ENCODE measurements around the gene F13A1. TPM values are rescaled to one million over a fixed set of nuclear protein-coding genes. Genes with fewer than 3 reads are reported as not detected.

The F13A1 gene
- polyA plus RNA-seq, 1 donor (not counting 4 experiments of a cell fraction or from before 2014, with no cell fraction given) = not detected

DNA sequence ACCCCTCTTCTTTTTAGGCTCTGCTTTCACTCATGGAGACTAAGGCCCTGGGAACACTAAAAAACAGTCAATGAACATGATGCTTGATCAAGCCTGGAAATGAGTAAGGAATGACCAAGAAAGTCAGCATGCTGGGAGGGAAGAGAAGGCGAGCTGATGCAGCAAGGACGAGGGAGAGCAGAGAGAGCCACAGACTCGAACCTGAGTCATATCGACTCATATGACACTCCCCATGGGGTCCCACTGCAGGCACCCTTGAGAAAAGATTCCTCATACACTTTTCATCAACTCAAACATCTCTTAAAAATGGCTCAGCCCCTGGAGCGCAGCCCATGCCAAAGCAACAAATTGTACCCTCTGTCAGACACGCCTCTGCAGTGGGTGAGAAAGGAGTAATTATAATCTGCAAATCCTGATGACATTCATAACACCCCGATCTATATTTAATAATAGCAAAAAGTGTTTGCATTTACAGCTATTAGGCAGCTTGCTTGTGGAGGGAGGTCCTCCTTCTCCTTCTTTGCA, 127.2 kb downstream of the F13A1 start:
- Histone ChIP-seq H3K79me2 (ENCODE audit: control insufficient read depth, insufficient read depth, low read length) (no peaks in the 10 kb centered on the region), H3K9ac (ENCODE audit: control insufficient read depth, extremely low read depth, insufficient read depth, low read length) (no peak overlapping the region), H3K4me2 (ENCODE audit: control insufficient read depth, extremely low read depth, insufficient read depth, low read depth, low read length) (no peak overlapping the region), H3K36me3 (ENCODE audit: control insufficient read depth in 2 of 2, extremely low read depth in 1 of 2, insufficient read depth in 2 of 2, low read length in 2 of 2) (no peaks in the 10 kb centered on the region), H3K9me1 (ENCODE audit: control insufficient read depth, extremely low read depth, insufficient read depth, low read length) (no peaks in the 10 kb centered on the region), H3K27me3 (ENCODE audit: control insufficient read depth, extremely low read depth, insufficient read depth, low read length) (no peaks in the 10 kb centered on the region), H3K4me1 (ENCODE audit: control insufficient read depth, extremely low read depth, insufficient read depth, low read length) (no peaks in the 10 kb centered on the region), H3K27ac (ENCODE audit: control insufficient read depth, insufficient read depth, low read length) (no peak overlapping the region), H3K9me3 (ENCODE audit: control insufficient read depth, low read depth, low read length) (no peaks in the 10 kb centered on the region), H4K20me1 (ENCODE audit: control insufficient read depth, extremely low read depth, insufficient read depth, low read length) (no peaks in the 10 kb centered on the region), H3K4me3 (ENCODE audit: control insufficient read depth in 2 of 3, extremely low read depth in 1 of 3, insufficient read depth in 2 of 3, low read depth in 1 of 3, low read length in 3 of 3) (no peak overlapping the region), H2AFZ (ENCODE audit: control insufficient read depth, low read length) (no peak overlapping the region)
- dilution Hi-C loops (cut with MboI; ENCODE audit: extremely low pct_ligation_motif_present, low sequenced_read_pairs) = no loop called here
- TF ChIP-seq EZH2 (IDR thresholded peaks at IDR 0.05; ENCODE audit: low read length) = no peak
- TF ChIP-seq, protein P1, sequence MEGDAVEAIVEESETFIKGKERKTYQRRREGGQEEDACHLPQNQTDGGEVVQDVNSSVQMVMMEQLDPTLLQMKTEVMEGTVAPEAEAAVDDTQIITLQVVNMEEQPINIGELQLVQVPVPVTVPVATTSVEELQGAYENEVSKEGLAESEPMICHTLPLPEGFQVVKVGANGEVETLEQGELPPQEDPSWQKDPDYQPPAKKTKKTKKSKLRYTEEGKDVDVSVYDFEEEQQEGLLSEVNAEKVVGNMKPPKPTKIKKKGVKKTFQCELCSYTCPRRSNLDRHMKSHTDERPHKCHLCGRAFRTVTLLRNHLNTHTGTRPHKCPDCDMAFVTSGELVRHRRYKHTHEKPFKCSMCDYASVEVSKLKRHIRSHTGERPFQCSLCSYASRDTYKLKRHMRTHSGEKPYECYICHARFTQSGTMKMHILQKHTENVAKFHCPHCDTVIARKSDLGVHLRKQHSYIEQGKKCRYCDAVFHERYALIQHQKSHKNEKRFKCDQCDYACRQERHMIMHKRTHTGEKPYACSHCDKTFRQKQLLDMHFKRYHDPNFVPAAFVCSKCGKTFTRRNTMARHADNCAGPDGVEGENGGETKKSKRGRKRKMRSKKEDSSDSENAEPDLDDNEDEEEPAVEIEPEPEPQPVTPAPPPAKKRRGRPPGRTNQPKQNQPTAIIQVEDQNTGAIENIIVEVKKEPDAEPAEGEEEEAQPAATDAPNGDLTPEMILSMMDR (optimal IDR thresholded peaks at IDR 0.05 in 1 of 3, IDR thresholded peaks at IDR 0.05 in 1 of 3, conservative IDR thresholded peaks at IDR 0.05 in 1 of 3; ENCODE audit: extremely low read depth in 1 of 3, insufficient read depth in 2 of 3, low read length in 3 of 3) = no peak
- DNase-seq (ENCODE audit: low read depth, low spot score) = no peak
- no peak for FAIRE-seq

DNA sequence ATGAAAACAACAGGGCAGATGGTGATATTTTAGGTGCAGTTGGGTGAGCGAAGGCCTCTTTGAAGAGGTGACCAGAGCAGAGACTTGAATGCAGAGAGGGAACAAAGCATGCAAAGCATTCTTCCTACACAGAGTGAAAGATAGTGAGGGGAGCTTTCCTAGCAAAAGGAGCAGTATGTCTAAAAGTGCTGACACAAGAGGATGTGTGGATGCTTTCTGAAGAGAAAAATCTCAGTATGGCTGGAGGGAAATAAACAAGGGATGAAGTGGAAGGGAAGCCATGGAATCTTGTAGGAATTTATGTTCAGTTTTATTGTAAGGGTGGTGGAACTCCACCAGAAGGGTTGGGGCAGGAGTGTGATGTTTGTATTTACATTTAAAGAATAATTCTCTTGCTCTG, 128.6 kb downstream of the F13A1 start:
- Histone ChIP-seq H3K27me3 (ENCODE audit: control insufficient read depth, extremely low read depth, insufficient read depth, low read length) (no peaks in the 10 kb centered on the region), H3K4me1 (ENCODE audit: control insufficient read depth, extremely low read depth, insufficient read depth, low read length) (no peaks in the 10 kb centered on the region), H3K9ac (ENCODE audit: control insufficient read depth, extremely low read depth, insufficient read depth, low read length) (no peak overlapping the region), H3K36me3 (ENCODE audit: control insufficient read depth in 2 of 2, extremely low read depth in 1 of 2, insufficient read depth in 2 of 2, low read length in 2 of 2) (no peaks in the 10 kb centered on the region), H3K4me2 (ENCODE audit: control insufficient read depth, extremely low read depth, insufficient read depth, low read depth, low read length) (no peak overlapping the region), H3K9me3 (ENCODE audit: control insufficient read depth, low read depth, low read length) (no peaks in the 10 kb centered on the region), H2AFZ (ENCODE audit: control insufficient read depth, low read length) (no peak overlapping the region), H3K79me2 (ENCODE audit: control insufficient read depth, insufficient read depth, low read length) (no peaks in the 10 kb centered on the region), H3K27ac (ENCODE audit: control insufficient read depth, insufficient read depth, low read length) (no peak overlapping the region), H4K20me1 (ENCODE audit: control insufficient read depth, extremely low read depth, insufficient read depth, low read length) (no peaks in the 10 kb centered on the region), H3K4me3 (ENCODE audit: control insufficient read depth in 2 of 3, extremely low read depth in 1 of 3, insufficient read depth in 2 of 3, low read depth in 1 of 3, low read length in 3 of 3) (no peak overlapping the region), H3K9me1 (ENCODE audit: control insufficient read depth, extremely low read depth, insufficient read depth, low read length) (no peaks in the 10 kb centered on the region)
- dilution Hi-C loops (cut with MboI; ENCODE audit: extremely low pct_ligation_motif_present, low sequenced_read_pairs) = no loop called here
- DNase-seq (ENCODE audit: low read depth, low spot score) (no peak), FAIRE-seq (no peak)
- no peak for TF ChIP-seq EZH2 (IDR thresholded peaks at IDR 0.05; ENCODE audit: low read length)
- TF ChIP-seq, protein P1 (optimal IDR thresholded peaks at IDR 0.05 in 1 of 3, IDR thresholded peaks at IDR 0.05 in 1 of 3, conservative IDR thresholded peaks at IDR 0.05 in 1 of 3; ENCODE audit: extremely low read depth in 1 of 3, insufficient read depth in 2 of 3, low read length in 3 of 3) = no peak

Measured in keratinocyte (primary cell).